SK-N-SH treated with all-trans-retinoic acid at 6 μM for 48 hours (cell line): ENCODE measurements around the gene NAIF1.

Source experiments
- ATAC-seq: fragments of 200-7000 bp; cut with Tn5 transposase; 3 replicates; pipeline ENCODE4 v1.9.1; 2020; ENCODE audit warnings: mild to moderate bottlenecking, moderate library complexity
- ARNTL ChIP-seq: fragments of 450-650 bp; formaldehyde crosslinking; IDR thresholded peaks from 2 replicates; pipeline ENCODE4 v1.5.0; 2020; ENCODE audit warnings: low read depth, mild to moderate bottlenecking, moderate library complexity, borderline replicate concordance
- BACH2 ChIP-seq: fragments of 250-450 bp; sonication (Bioruptor Pico); IDR thresholded peaks from 2 replicates; pipeline ENCODE4 v1.9.0; 2021; ENCODE audit warnings: mild to moderate bottlenecking, borderline replicate concordance
- CSDC2 ChIP-seq: fragments of 250-450 bp; sonication (Bioruptor Pico); IDR thresholded peaks from 2 replicates; pipeline ENCODE4 v1.5.0; 2020; ENCODE audit warnings: mild to moderate bottlenecking, moderate library complexity
- CSRNP3 ChIP-seq: fragments of 250-450 bp; sonication (Bioruptor Pico); IDR thresholded peaks from 2 replicates; pipeline ENCODE4 v1.5.1; 2021; ENCODE audit warnings: mild to moderate bottlenecking, moderate library complexity
- GLIS3 ChIP-seq: fragments of 250-450 bp; sonication (Bioruptor Pico); IDR thresholded peaks from 2 replicates; pipeline ENCODE4 v1.5.0; 2020; ENCODE audit warnings: mild to moderate bottlenecking, moderate library complexity
- ISL1 ChIP-seq: fragments of 250-450 bp; sonication (Bioruptor Pico); IDR thresholded peaks from 2 replicates; pipeline ENCODE4 v2.1.2; 2022; ENCODE audit warnings: mild to moderate bottlenecking, moderate library complexity
- OSR1 ChIP-seq: fragments of 250-450 bp; sonication (Bioruptor Pico); IDR thresholded peaks from 2 replicates; pipeline ENCODE4 v1.8.0; 2022; ENCODE audit warnings: moderate library complexity, mild to moderate bottlenecking, inconsistent platforms
- PATZ1 ChIP-seq: fragments of 250-450 bp; sonication (Bioruptor Pico); IDR thresholded peaks from 2 replicates; pipeline ENCODE4 v1.8.0; 2020; ENCODE audit warnings: mild to moderate bottlenecking, moderate library complexity, borderline replicate concordance
- POU6F1 ChIP-seq: fragments of 250-450 bp; sonication (Bioruptor Pico); IDR thresholded peaks from 2 replicates; pipeline ENCODE4 v1.8.0; 2021; ENCODE audit warnings: low read depth, mild to moderate bottlenecking, moderate library complexity, borderline replicate concordance
- PPARA ChIP-seq: fragments of 250-450 bp; sonication (Bioruptor Pico); IDR thresholded peaks from 2 replicates; pipeline ENCODE4 v1.5.0; 2020; ENCODE audit warnings: mild to moderate bottlenecking, borderline replicate concordance
- RARB ChIP-seq: fragments of 250-450 bp; sonication (Bioruptor Pico); IDR thresholded peaks from 2 replicates; pipeline ENCODE4 v1.8.0; 2021; ENCODE audit warnings: mild to moderate bottlenecking, moderate library complexity
- TCF4 ChIP-seq: fragments of 250-450 bp; sonication (Bioruptor Pico); IDR thresholded peaks from 2 replicates; pipeline ENCODE4 v1.8.0; 2021; ENCODE audit warnings: mild to moderate bottlenecking, moderate library complexity, borderline replicate concordance
- TOX ChIP-seq: fragments of 250-450 bp; sonication (Bioruptor Pico); IDR thresholded peaks from 2 replicates; pipeline ENCODE4 v1.8.0; 2021; ENCODE audit warnings: mild to moderate bottlenecking, moderate library complexity, borderline replicate concordance
- TSHZ2 ChIP-seq: fragments of 250-450 bp; sonication (Bioruptor Pico); IDR thresholded peaks from 2 replicates; pipeline ENCODE4 v1.5.0; 2020; ENCODE audit warnings: mild to moderate bottlenecking, moderate library complexity
- ZC3H10 ChIP-seq: fragments of 250-450 bp; sonication (Bioruptor Pico); IDR thresholded peaks from 2 replicates; pipeline ENCODE4 v1.5.1; 2021; ENCODE audit warnings: mild to moderate bottlenecking, moderate library complexity
- ZFP3 ChIP-seq: fragments of 250-450 bp; sonication (Bioruptor Pico); IDR thresholded peaks from 2 replicates; pipeline ENCODE4 v1.5.0; 2020; ENCODE audit warnings: mild to moderate bottlenecking, moderate library complexity
- ZNF565 ChIP-seq: fragments of 450-650 bp; formaldehyde crosslinking; conservative IDR thresholded peaks from 2 replicates; pipeline ENCODE4 v1.5.0; 2020; ENCODE audit warnings: low read depth, mild to moderate bottlenecking, moderate library complexity

The NAIF1 gene

GRCh38 chr9:128057724-128058409 lies 9.3 kb downstream of the NAIF1 start:
- TF ChIP-seq TCF4 (CRISPR knock-in tag) (no peak), BACH2 (CRISPR knock-in tag) (no peak), RARB (CRISPR knock-in tag) (no peak), TSHZ2 (no peak), ZNF565 (CRISPR knock-in tag) (no peak)
- ATAC-seq: no peak

GRCh38 chr9:128056887-128057723 lies 10.0 kb downstream of the NAIF1 start:
- TF ChIP-seq TCF4 (CRISPR knock-in tag) (no peak), CSDC2 (CRISPR knock-in tag) (no peak), PATZ1 (CRISPR knock-in tag) (no peak), TOX (CRISPR knock-in tag) (no peak), ISL1 (no peak), BACH2 (CRISPR knock-in tag) (no peak), RARB (CRISPR knock-in tag) (no peak), ZFP3 (CRISPR knock-in tag) (no peak), POU6F1 (CRISPR knock-in tag) (no peak), TSHZ2 (no peak)
- TF ChIP-seq, all 23 proteins: peak for 0
- no peak for ATAC-seq

GRCh38 chr9:128056086-128056485 lies 11.0 kb downstream of the NAIF1 start:
- no peak for ATAC-seq
- TF ChIP-seq OSR1 (CRISPR knock-in tag) (no peak), TSHZ2 (no peak), PATZ1 (CRISPR knock-in tag) (no peak), PPARA (no peak), ARNTL (CRISPR knock-in tag) (no peak), ISL1 (no peak), ZNF565 (CRISPR knock-in tag) (no peak), GLIS3 (CRISPR knock-in tag) (no peak), ZC3H10 (CRISPR knock-in tag) (no peak), BACH2 (CRISPR knock-in tag) (no peak), CSRNP3 (CRISPR knock-in tag) (no peak)
